Measurements from ENCODE around the gene RABEP2. TPM values are rescaled to one million over a fixed set of nuclear protein-coding genes. Genes with fewer than 3 reads are reported as not detected.

Gene RABEP2
- total and polyA plus RNA-seq, 2 donors = 12.6 to 21.2 TPM

DNA sequence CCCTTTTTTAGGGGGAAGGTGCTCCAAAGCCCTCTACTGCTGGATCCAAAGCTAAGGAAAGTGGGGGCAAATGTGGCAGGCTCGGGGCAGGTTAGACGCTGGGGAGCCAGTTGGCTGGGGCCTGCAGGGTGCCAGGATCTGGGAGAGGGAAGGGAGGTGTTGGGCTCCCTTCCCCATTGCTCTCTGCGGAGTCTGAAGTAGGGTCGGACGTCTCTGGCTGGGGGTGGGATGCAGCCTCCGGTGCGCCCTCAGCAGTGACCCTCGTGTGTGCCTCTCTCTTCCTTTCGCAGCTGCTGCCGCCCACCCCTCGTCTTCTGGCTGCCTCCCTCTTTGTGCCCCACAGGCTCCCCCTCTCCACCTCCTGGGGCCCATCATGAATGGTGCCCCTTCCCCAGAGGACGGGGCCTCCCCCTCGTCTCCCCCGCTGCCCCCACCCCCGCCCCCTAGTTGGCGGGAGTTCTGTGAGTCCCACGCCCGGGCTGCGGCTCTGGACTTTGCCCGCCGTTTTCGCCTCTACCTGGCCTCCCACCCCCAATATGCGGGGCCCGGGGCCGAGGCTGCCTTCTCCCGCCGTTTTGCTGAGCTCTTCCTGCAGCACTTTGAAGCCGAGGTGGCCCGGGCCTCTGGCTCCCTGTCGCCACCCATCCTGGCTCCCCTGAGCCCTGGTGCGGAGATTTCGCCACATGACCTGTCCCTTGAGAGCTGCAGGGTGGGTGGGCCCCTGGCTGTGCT, 59.1 kb downstream of the RABEP2 start:
- H3K4me3 ChIP-seq (ENCODE audit: low read length in 2 of 2) = no peak overlapping the region
- H3K36me3 ChIP-seq (ENCODE audit: control insufficient read depth in 2 of 2, insufficient read depth in 2 of 2, low read length in 1 of 2) = peaks cover 41 to 48% of the 10 kb centered on the region in 2 donors
- H3K9me3 ChIP-seq (ENCODE audit: control insufficient read depth in 2 of 2, insufficient read depth in 1 of 2, low read length in 1 of 2) = no peaks in the 10 kb centered on the region
- peaks cover 0 to 25% of the 10 kb centered on the region in 2 donors for H3K4me1 ChIP-seq (ENCODE audit: control insufficient read depth in 2 of 2, insufficient read depth in 2 of 2, low read length in 2 of 2)
- H3K27ac ChIP-seq (ENCODE audit: low read depth in 1 of 2, low read length in 1 of 2) = no peak overlapping the region
- WGBS = 94% methylated on average over 32 of the region's 32 CpGs
- DNase-seq (ENCODE audit: low read depth in 6 of 9, low spot score in 9 of 9) = no peak
- no peaks in the 10 kb centered on the region for H3K27me3 ChIP-seq (ENCODE audit: control insufficient read depth in 2 of 2, insufficient read depth in 1 of 2, low read length in 1 of 2)

DNA sequence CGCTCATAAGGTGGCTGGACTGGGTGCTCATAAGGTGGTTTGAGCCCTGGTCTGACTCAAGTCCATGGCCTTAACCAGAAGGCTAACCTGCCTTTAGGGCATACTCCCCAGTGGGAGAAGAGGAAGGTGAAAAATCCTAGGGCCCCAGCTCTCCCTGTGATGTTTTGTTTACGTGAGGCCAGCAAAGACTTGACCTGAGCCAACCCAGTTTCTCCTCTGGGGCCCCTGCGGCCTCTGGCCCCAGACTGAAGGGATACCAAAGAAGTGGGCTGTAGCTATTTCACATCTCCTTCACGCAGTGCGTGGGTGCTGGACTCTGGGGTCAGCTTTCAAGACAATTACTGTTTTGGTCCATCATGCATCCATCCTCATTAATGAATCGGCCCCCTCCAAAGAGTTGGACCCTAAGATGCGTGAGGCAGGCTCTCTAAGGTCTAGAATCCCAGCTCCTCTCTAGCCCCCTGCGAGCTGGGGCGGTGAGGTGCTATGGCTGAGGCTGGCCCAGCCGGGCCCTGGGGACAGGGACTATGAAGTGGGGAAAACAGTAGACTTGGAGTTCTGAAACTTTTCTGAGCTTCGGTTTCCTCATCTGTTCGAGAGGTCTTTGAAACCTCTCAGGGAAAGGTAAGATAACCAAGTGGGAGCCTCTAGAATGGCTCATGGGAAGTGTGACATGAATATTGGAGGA, 59.9 kb downstream of the RABEP2 start:
- no peak overlapping the region for H3K27ac ChIP-seq (ENCODE audit: low read depth in 1 of 2, low read length in 1 of 2)
- WGBS = 98% methylated on average over 12 of the region's 12 CpGs
- peaks cover 33 to 41% of the 10 kb centered on the region in 2 donors for H3K36me3 ChIP-seq (ENCODE audit: control insufficient read depth in 2 of 2, insufficient read depth in 2 of 2, low read length in 1 of 2)
- no peaks in the 10 kb centered on the region for H3K9me3 ChIP-seq (ENCODE audit: control insufficient read depth in 2 of 2, insufficient read depth in 1 of 2, low read length in 1 of 2)
- H3K4me3 ChIP-seq (ENCODE audit: low read length in 2 of 2) = no peak overlapping the region
- no peak for DNase-seq (ENCODE audit: low read depth in 6 of 9, low spot score in 9 of 9)
- H3K27me3 ChIP-seq (ENCODE audit: control insufficient read depth in 2 of 2, insufficient read depth in 1 of 2, low read length in 1 of 2) = no peaks in the 10 kb centered on the region
- peaks cover 0 to 25% of the 10 kb centered on the region in 2 donors for H3K4me1 ChIP-seq (ENCODE audit: control insufficient read depth in 2 of 2, insufficient read depth in 2 of 2, low read length in 2 of 2)

GRCh38 chr16:28863929-28864793, 60.9 kb downstream of the RABEP2 start:
- Histone ChIP-seq H3K27me3 (ENCODE audit: control insufficient read depth in 2 of 2, insufficient read depth in 1 of 2, low read length in 1 of 2) (no peaks in the 10 kb centered on the region), H3K4me1 (ENCODE audit: control insufficient read depth in 2 of 2, insufficient read depth in 2 of 2, low read length in 2 of 2) (peaks cover 0 to 25% of the 10 kb centered on the region in 2 donors), H3K4me3 (ENCODE audit: low read length in 2 of 2) (peak overlapping the region; percentile 83 to 96), H3K9me3 (ENCODE audit: control insufficient read depth in 2 of 2, insufficient read depth in 1 of 2, low read length in 1 of 2) (no peaks in the 10 kb centered on the region), H3K36me3 (ENCODE audit: control insufficient read depth in 2 of 2, insufficient read depth in 2 of 2, low read length in 1 of 2) (peaks cover 24 to 31% of the 10 kb centered on the region in 2 donors), H3K27ac (ENCODE audit: low read depth in 1 of 2, low read length in 1 of 2) (peak overlapping the region; percentile 94 to 99)
- peak in 1 of 9 donors; percentile 27 for DNase-seq (ENCODE audit: low read depth in 6 of 9, low spot score in 9 of 9)
- 6% methylated on average over 42 of the region's 42 CpGs for WGBS

- Histone ChIP-seq H3K36me3 (ENCODE audit: control insufficient read depth in 2 of 2, insufficient read depth in 2 of 2, low read length in 1 of 2) (no peaks in the 10 kb centered on the region), H3K4me3 (ENCODE audit: low read length in 2 of 2) (no peak overlapping the region), H3K27ac (ENCODE audit: low read depth in 1 of 2, low read length in 1 of 2) (no peak overlapping the region), H3K9me3 (ENCODE audit: control insufficient read depth in 2 of 2, insufficient read depth in 1 of 2, low read length in 1 of 2) (no peaks in the 10 kb centered on the region), H3K4me1 (ENCODE audit: control insufficient read depth in 2 of 2, insufficient read depth in 2 of 2, low read length in 2 of 2) (peaks cover 0 to 16% of the 10 kb centered on the region in 2 donors), H3K27me3 (ENCODE audit: control insufficient read depth in 2 of 2, insufficient read depth in 1 of 2, low read length in 1 of 2) (no peaks in the 10 kb centered on the region)
- WGBS = 98% methylated on average over 4 of the region's 4 CpGs
- DNase-seq (ENCODE audit: low read depth in 6 of 9, low spot score in 9 of 9) = no peak
Observed at GRCh38 chr16:28859326-28859725, 65.7 kb downstream of the RABEP2 start.

GRCh38 chr16:28858421-28858820, 66.6 kb downstream of the RABEP2 start:
- no peak overlapping the region for H3K27ac ChIP-seq (ENCODE audit: low read depth in 1 of 2, low read length in 1 of 2)
- 96% methylated on average over 8 of the region's 8 CpGs for WGBS

More at GRCh38 chr16:28858421-28858820, 66.6 kb downstream of the RABEP2 start:
- no peaks in the 10 kb centered on the region for H3K9me3 ChIP-seq (ENCODE audit: control insufficient read depth in 2 of 2, insufficient read depth in 1 of 2, low read length in 1 of 2)
- H3K4me3 ChIP-seq (ENCODE audit: low read length in 2 of 2) = no peak overlapping the region
- H3K4me1 ChIP-seq (ENCODE audit: control insufficient read depth in 2 of 2, insufficient read depth in 2 of 2, low read length in 2 of 2) = peaks cover 0 to 13% of the 10 kb centered on the region in 2 donors
- DNase-seq (ENCODE audit: low read depth in 6 of 9, low spot score in 9 of 9) = no peak
- H3K27me3 ChIP-seq (ENCODE audit: control insufficient read depth in 2 of 2, insufficient read depth in 1 of 2, low read length in 1 of 2) = no peaks in the 10 kb centered on the region
- no peaks in the 10 kb centered on the region for H3K36me3 ChIP-seq (ENCODE audit: control insufficient read depth in 2 of 2, insufficient read depth in 2 of 2, low read length in 1 of 2)

Other genes with a start within 250 kb of the RABEP2 start
- gene EIF3C, start 213.8 kb downstream of the RABEP2 start, total RNA-seq = 331 TPM
- 453 TPM for gene EIF3C, start 213.8 kb downstream of the RABEP2 start, polyA plus RNA-seq
- gene NPIPB9, start 173.5 kb downstream of the RABEP2 start, total RNA-seq = 0.42 TPM
- 1.4 TPM for gene NPIPB9, start 173.5 kb downstream of the RABEP2 start, polyA plus RNA-seq
- 22.6 TPM for gene ATXN2L, start 102.2 kb downstream of the RABEP2 start, total RNA-seq
- 83.6 TPM for gene ATXN2L, start 102.2 kb downstream of the RABEP2 start, polyA plus RNA-seq
- 94.2 TPM for gene TUFM, start 78.9 kb downstream of the RABEP2 start, total RNA-seq
- 208 TPM for gene TUFM, start 78.9 kb downstream of the RABEP2 start, polyA plus RNA-seq
- 18.2 TPM for gene SH2B1, start 61.4 kb downstream of the RABEP2 start, total RNA-seq
- gene SH2B1, start 61.4 kb downstream of the RABEP2 start, polyA plus RNA-seq = 70.9 TPM
- gene ATP2A1, start 46.8 kb downstream of the RABEP2 start, total RNA-seq = 0.57 TPM
- 1.2 TPM for gene ATP2A1, start 46.8 kb downstream of the RABEP2 start, polyA plus RNA-seq
- gene CD19, start 6.7 kb upstream of the RABEP2 start, total RNA-seq = 2.8 TPM
- gene CD19, start 6.7 kb upstream of the RABEP2 start, polyA plus RNA-seq = 16.9 TPM
- 20.6 TPM for gene NFATC2IP, start 25.7 kb upstream of the RABEP2 start, total RNA-seq
- gene NFATC2IP, start 25.7 kb upstream of the RABEP2 start, polyA plus RNA-seq = 49.1 TPM
- 11.7 TPM for gene SPNS1, start 49.5 kb upstream of the RABEP2 start, total RNA-seq
- gene SPNS1, start 49.5 kb upstream of the RABEP2 start, polyA plus RNA-seq = 75.1 TPM
- gene LAT, start 59.8 kb upstream of the RABEP2 start, total RNA-seq = 91.7 TPM
- gene LAT, start 59.8 kb upstream of the RABEP2 start, polyA plus RNA-seq = 239 TPM